A673 (cell line): ENCODE data around the gene PMPCA. TPM values are rescaled to one million over a fixed set of nuclear protein-coding genes. Genes with fewer than 3 reads are reported as not detected.

Experiments
- BruUV-seq: library from RNA; stranded (reverse); fragments of 400-500 nt; replicated peaks from 2 replicates; lab custom pipeline; 2021; lab: Mats Ljungman, UMichigan
- CTCF ChIA-PET: fragments of 300-600 bp; sonication (Branson Sonifier 250); formaldehyde crosslinking; loops from one replicate; lab custom pipeline; 2022; ENCODE audit warnings: antibody characterized with exemption; lab: Charles Lee
- POLR2A ChIA-PET: fragments of 300-600 bp; sonication (Branson Sonifier 250); formaldehyde crosslinking; loops from one replicate; lab custom pipeline; 2022; ENCODE audit warnings: antibody characterized with exemption; ENCODE audit not compliant: low non-redundant PET; lab: Charles Lee
- DNase-seq: peaks from one replicate; pipeline ENCODE4 v3.0.0-alpha.2; 2015; ENCODE audit warnings: low spot score
- H3K27ac ChIP-seq: fragments of 200-600 bp; sonication (generic); 2 replicates; pipeline ENCODE4 v1.5.1; 2016; ENCODE audit warnings: mixed run types, low read depth, mild to moderate bottlenecking, mixed read lengths, antibody characterized with exemption, low read length; ENCODE audit not compliant: poor library complexity, severe bottlenecking
- H3K27me3 ChIP-seq: fragments of 200-600 bp; sonication (generic); replicated peaks from 2 replicates; pipeline ENCODE4 v1.6.1; 2017; ENCODE audit warnings: mixed run types, low read depth, mild to moderate bottlenecking, mixed read lengths, antibody characterized with exemption, low read length; ENCODE audit not compliant: insufficient read depth, poor library complexity
- H3K36me3 ChIP-seq: fragments of 200-600 bp; sonication (generic); 2 replicates; pipeline ENCODE4 v1.6.1; 2016; ENCODE audit warnings: mixed run types, mild to moderate bottlenecking, mixed read lengths, antibody characterized with exemption, low read length; ENCODE audit not compliant: insufficient read depth, poor library complexity, severe bottlenecking
- H3K4me1 ChIP-seq: fragments of 200-600 bp; sonication (generic); 2 replicates; pipeline ENCODE4 v1.6.1; 2017; ENCODE audit warnings: mixed run types, mild to moderate bottlenecking, mixed read lengths, antibody characterized with exemption, low read length; ENCODE audit not compliant: insufficient read depth, poor library complexity, severe bottlenecking
- H3K4me3 ChIP-seq: fragments of 200-600 bp; sonication (generic); 2 replicates; pipeline ENCODE4 v1.5.1; 2016; ENCODE audit warnings: low read depth, mixed run types, mild to moderate bottlenecking, mixed read lengths, low read length; ENCODE audit not compliant: poor library complexity, severe bottlenecking
- H3K9me3 ChIP-seq: fragments of 200-600 bp; sonication (generic); 2 replicates; pipeline ENCODE4 v1.6.1; 2016; ENCODE audit warnings: mixed run types, low read depth, mild to moderate bottlenecking, mixed read lengths, antibody characterized with exemption, low read length; ENCODE audit not compliant: poor library complexity, severe bottlenecking
- EZH2 ChIP-seq: fragments of 200-600 bp; sonication (generic); IDR thresholded peaks from 2 replicates; pipeline ENCODE4 v1.6.1; 2017; ENCODE audit warnings: borderline replicate concordance, low read depth, mild to moderate bottlenecking, mixed read lengths, antibody characterized with exemption, low read length; ENCODE audit not compliant: poor library complexity, severe bottlenecking
- intact Hi-C: fragments of 100-400 bp; cut with micrococcal nuclease; formaldehyde crosslinking; loops from one replicate; pipeline ENCODE4 v1.10.0; 2022; ENCODE audit not compliant: unreplicated experiment
- total RNA-seq: library from RNA; stranded (reverse); gene quantifications from 2 replicates; pipeline ENCODE4 v1.2.3, GENCODE V29; 2021
- TF ChIP-seq, protein P1 (sequence below): fragments of 300-800, 200-600 bp; sonication (generic); conservative IDR thresholded peaks from 2 replicates; pipeline ENCODE4 v1.5.1; 2017; ENCODE audit warnings: low read depth, mild to moderate bottlenecking, antibody characterized with exemption, low read length, moderate library complexity, mixed read lengths

Gene PMPCA
- total RNA-seq, 1 experiment from 2014 or later = 94.8 TPM

DNA sequence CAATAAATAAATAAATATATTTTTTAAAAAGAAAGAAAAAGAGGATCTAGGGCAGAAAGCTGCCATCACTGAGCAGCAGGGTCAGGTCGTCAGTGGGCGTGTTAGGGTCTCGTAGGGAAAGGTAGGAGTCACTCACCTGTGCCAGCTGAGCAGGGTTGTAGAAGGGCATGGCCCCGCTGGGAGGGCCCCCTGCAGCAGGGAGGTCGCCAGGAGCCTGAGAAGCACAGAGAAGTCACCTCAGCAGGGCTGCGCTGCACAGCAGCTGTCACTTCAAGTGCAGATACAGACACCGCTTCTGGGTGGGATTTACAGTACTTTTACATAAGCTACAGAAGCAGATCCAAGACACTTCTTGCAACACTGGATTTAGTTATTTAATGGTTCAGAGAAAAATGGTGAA lies 33.2 kb downstream of the PMPCA start:
- ChIA-PET POLR2A (no interaction called here), CTCF (no interaction called here)
- intact Hi-C loops = no loop called here
- no peak for TF ChIP-seq EZH2
- TF ChIP-seq, protein P1, sequence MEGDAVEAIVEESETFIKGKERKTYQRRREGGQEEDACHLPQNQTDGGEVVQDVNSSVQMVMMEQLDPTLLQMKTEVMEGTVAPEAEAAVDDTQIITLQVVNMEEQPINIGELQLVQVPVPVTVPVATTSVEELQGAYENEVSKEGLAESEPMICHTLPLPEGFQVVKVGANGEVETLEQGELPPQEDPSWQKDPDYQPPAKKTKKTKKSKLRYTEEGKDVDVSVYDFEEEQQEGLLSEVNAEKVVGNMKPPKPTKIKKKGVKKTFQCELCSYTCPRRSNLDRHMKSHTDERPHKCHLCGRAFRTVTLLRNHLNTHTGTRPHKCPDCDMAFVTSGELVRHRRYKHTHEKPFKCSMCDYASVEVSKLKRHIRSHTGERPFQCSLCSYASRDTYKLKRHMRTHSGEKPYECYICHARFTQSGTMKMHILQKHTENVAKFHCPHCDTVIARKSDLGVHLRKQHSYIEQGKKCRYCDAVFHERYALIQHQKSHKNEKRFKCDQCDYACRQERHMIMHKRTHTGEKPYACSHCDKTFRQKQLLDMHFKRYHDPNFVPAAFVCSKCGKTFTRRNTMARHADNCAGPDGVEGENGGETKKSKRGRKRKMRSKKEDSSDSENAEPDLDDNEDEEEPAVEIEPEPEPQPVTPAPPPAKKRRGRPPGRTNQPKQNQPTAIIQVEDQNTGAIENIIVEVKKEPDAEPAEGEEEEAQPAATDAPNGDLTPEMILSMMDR = no peak
- DNase-seq = no peak
- Histone ChIP-seq H3K4me1 (peaks cover 3% of the 10 kb centered on the region), H3K4me3 (no peak overlapping the region), H3K27ac (no peak overlapping the region), H3K9me3 (no peaks in the 10 kb centered on the region), H3K27me3 (no peaks in the 10 kb centered on the region), H3K36me3 (peaks cover 66% of the 10 kb centered on the region)
- BruUV-seq = no TSS peak

DNA sequence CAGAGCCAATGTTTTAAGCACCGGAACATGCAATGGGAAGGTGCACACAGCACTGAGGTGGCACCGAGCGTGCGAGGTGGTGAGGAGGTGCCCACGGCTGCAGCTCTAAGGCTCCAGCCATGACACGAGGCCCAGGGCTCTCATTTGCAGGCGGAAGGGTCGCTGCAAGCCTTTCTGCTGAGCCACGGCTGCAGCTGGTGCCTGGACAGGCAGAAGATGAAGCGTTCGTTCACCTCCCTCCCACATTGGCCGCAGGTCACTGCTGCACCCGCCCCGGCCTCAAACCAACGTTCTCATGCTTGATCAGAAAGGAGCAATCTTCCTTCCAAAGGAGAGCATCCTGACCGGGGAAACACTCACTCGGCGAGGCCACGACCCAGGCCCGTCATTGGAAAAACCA lies 33.6 kb downstream of the PMPCA start:
- intact Hi-C loops = no loop called here
- H3K27me3 ChIP-seq = no peaks in the 10 kb centered on the region
- H3K36me3 ChIP-seq = peaks cover 70% of the 10 kb centered on the region
- DNase-seq = no peak
- peaks cover 3% of the 10 kb centered on the region for H3K4me1 ChIP-seq
- no peak overlapping the region for H3K4me3 ChIP-seq
- no peaks in the 10 kb centered on the region for H3K9me3 ChIP-seq
- BruUV-seq = no TSS peak
- ChIA-PET POLR2A (no interaction called here), CTCF (no interaction called here)
- TF ChIP-seq EZH2 = no peak
- TF ChIP-seq, protein P1 = no peak
- no peak overlapping the region for H3K27ac ChIP-seq

DNA sequence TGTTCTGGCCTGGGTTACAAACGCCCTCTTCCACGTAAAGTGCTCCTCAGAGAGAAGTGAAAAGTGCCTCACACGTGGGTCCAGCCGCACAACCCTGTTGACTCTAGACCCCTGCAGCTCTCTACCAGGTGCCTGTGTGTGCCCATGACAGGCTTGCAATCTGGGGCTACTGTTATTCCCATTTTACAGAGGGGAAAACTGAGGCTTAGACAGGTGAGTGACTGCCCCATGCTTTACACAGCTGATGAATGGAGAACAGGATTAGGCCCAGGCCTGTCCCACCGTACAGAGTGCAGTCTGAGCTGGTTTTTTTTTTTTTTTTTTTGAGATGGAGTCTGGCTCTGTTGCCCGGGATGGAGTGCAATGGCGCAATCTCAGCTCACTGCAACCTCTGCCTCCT lies 35.3 kb downstream of the PMPCA start:
- TF ChIP-seq, protein P1 = no peak
- TF ChIP-seq EZH2 = no peak
- Histone ChIP-seq H3K27me3 (no peaks in the 10 kb centered on the region), H3K4me3 (no peak overlapping the region), H3K4me1 (no peaks in the 10 kb centered on the region), H3K9me3 (no peaks in the 10 kb centered on the region), H3K27ac (no peak overlapping the region), H3K36me3 (peaks cover 71% of the 10 kb centered on the region)
- CTCF ChIA-PET = no interaction called here
- DNase-seq = no peak
- POLR2A ChIA-PET = no interaction called here
- intact Hi-C loops = no loop called here
- BruUV-seq = no TSS peak
